SK-N-SH (cell line): Measurements from ENCODE around the gene RRP1B. TPM values are rescaled to one million over a fixed set of nuclear protein-coding genes. Genes with fewer than 3 reads are reported as not detected.

Source experiments
- CTCF ChIA-PET: fragments of 300-600, 350-600 bp; formaldehyde crosslinking; extraction: SDS; loops from one replicate; lab custom pipeline; 2021; lab: Yijun Ruan, JAX
- POLR2A ChIA-PET: fragments of 350-600 bp; sonication (Branson Sonifier 250); formaldehyde crosslinking; extraction: SDS; loops from one replicate; lab custom pipeline; 2020; ENCODE audit warnings: antibody characterized with exemption, inconsistent platforms; lab: Yijun Ruan, JAX
- DNase-seq: peaks from one replicate; pipeline ENCODE4 v3.0.0; 2012
- H2AFZ ChIP-seq: fragments of 200-600 bp; sonication (generic); 2 replicates; pipeline ENCODE4 v1.8.1; 2016; ENCODE audit warnings: antibody characterized with exemption, mild to moderate bottlenecking, low read depth
- H3F3A ChIP-seq: fragments of 200-600 bp; sonication (generic); replicated peaks from 2 replicates; pipeline ENCODE3; 2016; ENCODE audit warnings: antibody characterized with exemption, mild to moderate bottlenecking; ENCODE audit not compliant: insufficient read depth
- H3K27ac ChIP-seq, 2 experiments: fragments of 200-500 bp in 1 of 2; fragments of 200-600 bp in 1 of 2; sonication (Bioruptor generic) in 1 of 2; sonication (generic), shearing (Covaris generic) in 1 of 2; 2 replicates each; pipeline versions ENCODE4 v1.5.1 to v1.6.1; 2014 to 2016; ENCODE audit warnings: low read depth in 2 of 2, inconsistent platforms in 1 of 2, low read length in 1 of 2, mild to moderate bottlenecking in 1 of 2, mixed read lengths in 1 of 2
- H3K27me3 ChIP-seq: fragments of 200-600 bp; sonication (generic), shearing (Covaris generic); 2 replicates; pipeline ENCODE4 v1.6.1; 2016; ENCODE audit warnings: mixed run types; ENCODE audit not compliant: insufficient read depth
- H3K36me3 ChIP-seq, 2 experiments: fragments of 200-500 bp in 1 of 2; fragments of 200-600 bp in 1 of 2; sonication (Bioruptor generic) in 1 of 2; sonication (generic) in 1 of 2; replicated peaks in 1 of 2; 2 replicates each; pipeline versions ENCODE3 to v1.5.1; 2014 to 2016; ENCODE audit warnings: low read length in 1 of 2, mild to moderate bottlenecking in 1 of 2; ENCODE audit not compliant: insufficient read depth in 2 of 2, control insufficient read depth in 1 of 2
- H3K4me1 ChIP-seq, 2 experiments: fragments of 200-500 bp in 1 of 2; fragments of 200-600 bp in 1 of 2; sonication (Bioruptor generic) in 1 of 2; sonication (generic), shearing (Covaris generic) in 1 of 2; 2 replicates each; pipeline versions ENCODE4 v1.5.1 to v1.6.1; 2014 to 2016; ENCODE audit warnings: low read depth in 1 of 2, low read length in 1 of 2, mixed run types in 1 of 2; ENCODE audit not compliant: insufficient read depth in 2 of 2, control insufficient read depth in 1 of 2
- H3K4me2 ChIP-seq: fragments of 200-600 bp; sonication (generic), shearing (Covaris generic); 2 replicates; pipeline ENCODE4 v1.6.1; 2017; ENCODE audit warnings: mixed run types
- H3K4me3 ChIP-seq, 2 experiments: fragments of 200-500 bp in 1 of 2; fragments of 200-600 bp in 1 of 2; sonication (Bioruptor generic) in 1 of 2; sonication (generic), shearing (Covaris generic) in 1 of 2; 2 replicates each; pipeline versions ENCODE4 v1.5.1 to v1.8.1; 2014 to 2016; ENCODE audit warnings: low read depth in 2 of 2, inconsistent platforms in 1 of 2, low read length in 1 of 2, mild to moderate bottlenecking in 1 of 2, mixed read lengths in 1 of 2, moderate library complexity in 1 of 2
- H3K79me2 ChIP-seq: fragments of 200-600 bp; sonication (generic); 2 replicates; pipeline ENCODE4 v1.8.1; 2017; ENCODE audit warnings: mild to moderate bottlenecking; ENCODE audit not compliant: insufficient read depth
- H3K9ac ChIP-seq: fragments of 200-600 bp; sonication (generic); 2 replicates; pipeline ENCODE4 v1.6.1; 2017; ENCODE audit warnings: mixed run types
- H3K9me2 ChIP-seq: fragments of 200-600 bp; sonication (generic); 2 replicates; pipeline ENCODE4 v1.6.1; 2017; ENCODE audit warnings: mixed run types
- H3K9me3 ChIP-seq: fragments of 200-600 bp; sonication (generic); 2 replicates; pipeline ENCODE4 v1.6.1; 2017; ENCODE audit warnings: mixed run types, mild to moderate bottlenecking, moderate library complexity
- H4K20me1 ChIP-seq: fragments of 200-600 bp; sonication (generic); 2 replicates; pipeline ENCODE4 v1.6.1; 2017; ENCODE audit warnings: mild to moderate bottlenecking, mixed run types; ENCODE audit not compliant: insufficient read depth
- CHD2 ChIP-seq: fragments of 150-350 bp; IDR thresholded peaks from 2 replicates; pipeline ENCODE4 v1.6.1; 2018; ENCODE audit warnings: low read length; ENCODE audit not compliant: partially characterized antibody
- ELF1 ChIP-seq: IDR thresholded peaks from 2 replicates; pipeline ENCODE4 v1.4.0; 2012
- EP300 ChIP-seq, 2 experiments: IDR thresholded peaks; 2 replicates each; pipeline versions ENCODE4 v1.4.0 to v1.6.1; 2012; ENCODE audit warnings: borderline replicate concordance in 1 of 2, low read depth in 1 of 2, low read length in 1 of 2
- EZH2phosphoT487 ChIP-seq: fragments of 200-600 bp; sonication (generic); IDR thresholded peaks from 2 replicates; pipeline ENCODE4 v1.6.1; 2017; ENCODE audit warnings: low read depth, mixed run types, mild to moderate bottlenecking, antibody characterized with exemption, moderate library complexity, borderline replicate concordance
- FOXJ3 ChIP-seq: sonication (generic); formaldehyde crosslinking; IDR thresholded peaks from 2 replicates; pipeline ENCODE4 v1.5.1; 2020; ENCODE audit warnings: mild to moderate bottlenecking, missing genetic modification reagents
- IRF3 ChIP-seq: fragments of 150-350 bp; IDR thresholded peaks from 2 replicates; pipeline ENCODE4 v1.6.1; 2016; ENCODE audit warnings: mild to moderate bottlenecking, low read depth, low read length
- MAX ChIP-seq: IDR thresholded peaks from 2 replicates; pipeline ENCODE4 v1.4.0; 2012; ENCODE audit warnings: low read depth
- NFIC ChIP-seq: IDR thresholded peaks from 2 replicates; pipeline ENCODE4 v1.4.0; 2012; ENCODE audit warnings: borderline replicate concordance
- PBX3 ChIP-seq: IDR thresholded peaks from 2 replicates; pipeline ENCODE4; 2012
- RCOR1 ChIP-seq: fragments of 150-350 bp; IDR thresholded peaks from 2 replicates; pipeline ENCODE4 v1.6.1; 2017; ENCODE audit warnings: antibody characterized with exemption, low read length
- REST ChIP-seq: IDR thresholded peaks from 2 replicates; pipeline ENCODE4 v1.6.1; 2012; ENCODE audit warnings: mild to moderate bottlenecking, low read depth, low read length, moderate library complexity
- RXRA ChIP-seq: IDR thresholded peaks from 2 replicates; pipeline ENCODE4 v1.4.0; 2012; ENCODE audit warnings: low read depth, mild to moderate bottlenecking, borderline replicate concordance
- SMC3 ChIP-seq: IDR thresholded peaks from 2 replicates; pipeline ENCODE4 v1.6.1; 2012; ENCODE audit warnings: low read depth, low read length, improper control_type of control experiment
- TEAD4 ChIP-seq: IDR thresholded peaks from 2 replicates; pipeline ENCODE4 v1.4.0; 2012; ENCODE audit warnings: mild to moderate bottlenecking, borderline replicate concordance; ENCODE audit not compliant: insufficient read depth
- WGBS: methylation state at CpG from one replicate; pipeline ENCODE4 v1.1.6; 2017; ENCODE audit warnings: low lambda C conversion rate; 5-methylcytosine and 5-hydroxymethylcytosine counted together
- polyA plus RNA-seq, 3 experiments: library from polyadenylated mRNA; depleted of rRNA; stranded (reverse); fragments of >200 nt; gene quantifications; 2 replicates each; pipeline ENCODE4 v1.2.3, GENCODE V29; 2012

Gene RRP1B
- polyA plus RNA-seq, 1 of the 3 experiments (the other 2 are of a cell fraction): 10.4 TPM

- no peaks in the 10 kb centered on the region for H3K79me2 ChIP-seq
- no peak overlapping the region for H2AFZ ChIP-seq
- H3K9me3 ChIP-seq: no peaks in the 10 kb centered on the region
- no peak for DNase-seq
- H3K27ac ChIP-seq: no peak overlapping the region
- no peak for TF ChIP-seq RCOR1
- no peak for TF ChIP-seq SMC3
- TF ChIP-seq REST: no peak
- no peak for TF ChIP-seq MAX
- TF ChIP-seq CHD2: no peak
- TF ChIP-seq EZH2phosphoT487: no peak
- no peak for TF ChIP-seq TEAD4
- TF ChIP-seq ELF1: no peak
- no peak for TF ChIP-seq FOXJ3
- H3K27me3 ChIP-seq: no peaks in the 10 kb centered on the region
- no peaks in the 10 kb centered on the region for H3K9me2 ChIP-seq
- ChIA-PET POLR2A (no interaction called here), CTCF (interaction anchor here (1.0 kb wide), 1 partner anchor 24 kb away, joined by 3 read pairs; no protein-coding TSS in a partner anchor)
- 95% methylated on average over 4 of the region's 13 CpGs for WGBS
- no peak overlapping the region for H3K4me2 ChIP-seq
- no peaks in the 10 kb centered on the region for H3F3A ChIP-seq
- peaks cover 3 to 4% of the 10 kb centered on the region in 2 experiments for H3K36me3 ChIP-seq
- H3K4me3 ChIP-seq: no peak overlapping the region
- H3K9ac ChIP-seq: no peak overlapping the region
- H3K4me1 ChIP-seq: peaks cover 0 to 4% of the 10 kb centered on the region in 2 experiments; a peak in 1 of 4 replicates
- H4K20me1 ChIP-seq: no peaks in the 10 kb centered on the region
Measured at GRCh38 chr21:43699933-43700599, 40.7 kb downstream of the RRP1B start.

- CTCF ChIA-PET: no interaction called here
- H3F3A ChIP-seq: no peaks in the 10 kb centered on the region
- peaks cover 0 to 4% of the 10 kb centered on the region in 2 experiments; a peak in 1 of 4 replicates for H3K4me1 ChIP-seq
- no peak overlapping the region for H2AFZ ChIP-seq
- no peaks in the 10 kb centered on the region for H3K9me2 ChIP-seq
- H3K36me3 ChIP-seq: no peaks in the 10 kb centered on the region
- H3K27me3 ChIP-seq: no peaks in the 10 kb centered on the region
- POLR2A ChIA-PET: no interaction called here
- no peaks in the 10 kb centered on the region for H3K79me2 ChIP-seq
- H3K4me3 ChIP-seq: no peak overlapping the region
- H3K9ac ChIP-seq: no peak overlapping the region
- H3K4me2 ChIP-seq: no peak overlapping the region
- no peak overlapping the region for H3K27ac ChIP-seq
- no peaks in the 10 kb centered on the region for H3K9me3 ChIP-seq
- WGBS: 91% methylated on average over 10 of the region's 29 CpGs
- DNase-seq: no peak
- H4K20me1 ChIP-seq: no peaks in the 10 kb centered on the region
- TF ChIP-seq IRF3 (no peak), REST (no peak), PBX3 (no peak), EP300 (IDR thresholded peaks at IDR 0.05; ENCODE audit: borderline replicate concordance in 1 of 2, low read depth in 1 of 2, low read length in 1 of 2) (no peak), RXRA (no peak), RCOR1 (no peak), NFIC (no peak)
Measured at GRCh38 chr21:43701936-43702784, 42.8 kb downstream of the RRP1B start.
